Stimulated activated CD8-positive, alpha-beta memory T cell treated with anti-CD3 and anti-CD28 coated beads, Interleukin-2, amount 100 ng/mL, for 48 hours (primary cell): ENCODE measurements around the gene ZFP36L1.
A peak's percentile ranks its signal among the peaks of the same experiment; 100 is the strongest.

Source experiments
- DNase-seq, 2 donors: peaks; one replicate each; pipeline ENCODE4 v3.0.0-alpha.2; 2020; ENCODE audit warnings: low read depth in 2 of 2

The ZFP36L1 gene

DNA sequence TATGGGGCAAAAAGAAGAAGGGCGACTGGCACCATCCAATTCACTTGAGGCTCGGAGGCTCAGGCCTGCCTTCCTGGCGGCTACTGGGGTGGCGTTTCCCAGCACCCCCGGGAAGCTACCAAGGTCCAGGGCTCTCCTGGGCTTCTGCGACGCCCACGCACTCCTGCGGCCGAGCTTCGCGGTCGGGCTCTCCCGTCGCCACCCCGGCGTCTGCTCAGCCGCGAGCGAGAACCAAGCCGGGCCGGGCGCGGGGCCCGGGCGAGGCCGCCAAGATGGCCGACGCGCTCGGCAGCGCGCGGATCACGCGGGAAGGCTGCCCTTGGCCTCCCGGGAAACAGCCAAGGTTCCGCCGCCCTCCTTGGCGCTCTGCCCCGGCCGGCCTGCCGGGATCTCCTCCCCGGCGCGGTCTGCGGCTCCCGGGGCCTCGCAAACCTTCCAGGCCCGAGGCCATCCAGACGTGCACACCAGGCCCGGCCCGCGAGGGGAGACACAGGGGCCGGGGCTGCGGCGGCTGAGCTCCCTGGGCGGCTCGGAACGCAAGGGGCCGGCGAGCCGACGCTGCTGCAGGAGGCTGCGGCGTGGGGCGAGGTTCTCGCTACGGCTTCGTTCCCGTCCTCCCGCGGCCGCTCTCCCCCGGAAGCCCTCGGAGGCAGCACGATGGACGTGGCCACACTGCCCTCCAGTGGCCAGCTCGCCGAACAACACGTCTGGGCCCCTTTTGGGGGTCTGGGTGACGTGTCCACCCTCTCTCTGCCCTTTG lies 23.5 kb upstream of the ZFP36L1 start:
- peak; percentile 87 to 88 for DNase-seq

DNA sequence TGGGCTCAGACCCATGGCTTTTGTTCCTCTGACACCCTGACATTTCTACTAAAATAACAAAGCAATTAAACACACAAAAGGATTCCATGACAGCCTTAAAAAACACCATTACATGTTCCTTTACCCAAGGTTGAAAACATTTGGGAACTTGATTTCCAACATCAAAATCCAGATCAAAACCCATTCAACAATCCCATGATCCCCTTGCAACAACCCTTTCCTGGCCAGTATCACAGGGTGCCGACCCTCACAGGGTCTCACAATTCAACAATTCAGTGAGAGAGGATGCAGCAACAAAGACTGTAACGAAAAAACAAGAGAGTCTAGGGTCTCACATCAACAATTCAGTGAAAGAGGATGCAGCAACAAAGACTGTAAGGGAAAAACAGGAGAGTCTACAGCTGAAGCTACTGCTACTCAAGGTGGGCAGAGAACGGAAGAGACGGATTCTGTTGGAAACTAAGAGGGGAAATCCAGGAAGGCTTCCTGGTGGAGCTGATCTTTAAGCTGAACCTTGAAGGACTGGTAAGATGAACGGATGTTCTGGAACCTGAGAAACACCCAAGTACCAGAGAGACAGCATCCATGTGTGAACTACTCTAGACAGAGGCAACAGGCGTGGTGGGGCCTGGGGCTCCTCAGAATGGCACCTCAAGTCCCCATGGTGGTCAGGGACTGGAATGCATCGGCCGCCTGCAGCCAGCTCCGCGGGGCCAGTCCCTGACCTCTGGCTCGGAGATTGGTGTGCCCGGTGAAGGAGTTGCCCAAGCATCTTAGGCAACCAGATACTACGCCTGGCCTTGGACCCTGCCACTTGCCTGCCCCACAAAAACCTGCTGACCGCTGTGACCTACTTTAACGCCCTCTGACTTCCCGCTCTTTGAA lies 22.7 kb upstream of the ZFP36L1 start:
- DNase-seq, result no peak

DNA sequence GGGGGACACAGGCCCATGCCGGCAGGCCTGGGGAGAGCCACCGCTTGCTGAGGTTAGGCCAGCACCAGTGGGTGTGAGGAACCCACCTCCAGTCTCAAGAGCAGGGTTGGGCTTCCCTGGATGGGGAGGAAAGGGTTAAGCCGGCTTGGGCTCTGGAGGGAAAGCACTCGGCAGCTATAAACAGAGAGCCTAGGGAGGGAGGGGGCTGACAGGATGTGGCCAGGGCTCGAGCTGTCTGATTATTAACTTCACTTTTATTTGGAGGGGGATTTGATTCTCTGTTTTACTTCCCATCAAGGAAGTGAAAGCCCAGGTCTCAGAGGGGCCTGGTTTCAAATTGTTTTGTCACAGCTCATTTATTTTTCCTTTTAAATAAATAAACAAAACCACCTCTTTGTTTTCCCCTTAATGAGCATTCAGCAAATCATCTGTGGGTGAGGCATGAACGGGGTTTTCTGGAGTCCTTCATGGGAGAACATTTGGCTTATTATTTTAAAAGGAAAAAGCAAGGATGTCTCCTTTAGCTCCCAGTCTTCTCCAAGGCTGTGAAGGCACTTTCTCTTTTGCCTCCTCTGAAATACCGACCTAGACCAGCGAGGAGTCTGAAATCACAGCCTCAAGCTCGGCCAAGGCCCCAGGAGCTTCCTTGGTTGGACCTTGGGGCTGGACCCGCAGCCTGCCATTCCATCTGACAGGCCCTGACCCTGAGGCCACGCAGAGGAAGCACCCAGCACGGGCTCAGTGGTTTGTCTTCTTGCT lies 21.9 kb upstream of the ZFP36L1 start:
- no peak for DNase-seq

DNA sequence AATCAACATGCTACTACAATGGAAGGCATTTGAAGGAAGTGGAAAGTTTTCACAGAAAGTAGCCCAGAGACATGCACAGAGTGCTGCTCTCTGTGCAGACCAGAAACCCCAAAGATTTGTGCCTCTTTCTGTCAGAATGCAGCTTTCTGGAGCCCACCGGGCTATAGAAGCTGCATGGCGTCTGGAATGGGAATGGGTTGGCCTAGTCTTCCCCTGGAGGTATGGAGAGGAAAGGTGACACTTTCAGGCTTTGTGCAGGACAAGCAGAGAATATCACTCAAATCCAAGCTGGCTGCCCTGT lies 21.3 kb upstream of the ZFP36L1 start:
- DNase-seq, result no peak

GRCh38 chr14:68813318-68813838 lies 20.5 kb upstream of the ZFP36L1 start:
- DNase-seq, result no peak

- no peak for DNase-seq
Measured at GRCh38 chr14:68811171-68811570, 18.3 kb upstream of the ZFP36L1 start.

DNA sequence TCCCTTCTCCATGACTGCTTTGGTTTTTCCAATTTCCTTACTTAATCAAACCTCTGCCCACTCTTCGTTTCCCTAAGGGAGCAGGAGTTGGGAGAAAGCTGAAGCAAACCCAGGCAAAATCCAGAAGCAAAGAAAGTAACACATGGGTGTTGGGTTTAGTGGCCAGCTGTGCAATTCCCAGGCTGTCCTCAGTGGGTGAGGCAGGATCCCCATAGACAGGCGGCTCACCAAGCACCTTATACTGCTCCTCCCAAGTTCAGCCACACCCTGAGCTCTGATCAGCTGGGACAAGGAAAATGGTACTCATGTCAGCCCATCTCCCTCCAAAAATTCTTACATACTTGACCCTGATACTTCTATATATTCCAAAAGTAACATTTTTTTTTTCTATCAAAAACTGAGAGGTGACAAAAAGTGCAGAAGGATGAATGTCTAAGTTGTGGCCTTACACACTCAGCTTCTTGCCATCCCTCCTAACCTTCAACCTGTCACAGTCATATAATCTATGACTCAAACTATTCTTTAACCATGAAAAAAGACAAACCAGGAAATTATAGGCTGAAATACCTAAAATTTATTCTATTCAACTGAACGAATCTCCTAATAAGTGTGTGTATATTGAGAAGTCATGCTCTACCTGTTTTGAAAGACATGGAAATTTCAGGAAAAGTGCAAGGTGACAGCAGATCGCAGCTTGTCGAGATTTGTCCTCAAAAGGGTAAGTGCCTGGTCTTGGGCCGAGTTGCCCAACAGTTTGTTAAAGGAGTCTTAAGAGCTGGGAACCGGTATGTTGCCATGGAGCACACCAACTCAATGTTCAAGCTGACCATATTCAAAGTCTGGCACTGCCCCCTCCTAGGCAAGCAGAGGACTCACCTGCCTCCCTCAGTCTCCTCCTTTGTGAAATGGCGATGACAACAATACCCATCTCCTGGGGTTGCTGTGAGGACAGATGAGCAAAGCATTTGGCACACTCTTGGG lies 17.6 kb upstream of the ZFP36L1 start:
- DNase-seq, result no peak

DNA sequence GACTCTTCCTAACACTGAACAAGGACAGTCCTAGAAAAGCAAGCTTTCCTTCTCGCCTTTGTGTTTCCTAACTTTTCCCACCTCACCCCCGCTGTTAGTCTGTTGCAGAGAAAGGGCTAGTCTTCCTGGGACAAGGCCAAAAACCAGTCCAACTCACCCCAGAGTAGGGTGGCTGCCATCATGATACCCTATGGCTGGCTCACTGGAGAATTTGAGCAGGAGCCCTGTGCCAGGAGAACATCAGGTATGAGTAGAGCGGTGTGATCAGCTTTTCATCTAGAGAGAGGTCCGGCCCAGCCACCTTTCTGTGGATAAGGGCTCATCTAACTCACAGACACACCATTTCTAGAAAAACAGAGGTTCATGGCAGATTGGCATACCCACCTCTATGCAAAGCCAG lies 16.7 kb upstream of the ZFP36L1 start:
- DNase-seq, result no peak

DNA sequence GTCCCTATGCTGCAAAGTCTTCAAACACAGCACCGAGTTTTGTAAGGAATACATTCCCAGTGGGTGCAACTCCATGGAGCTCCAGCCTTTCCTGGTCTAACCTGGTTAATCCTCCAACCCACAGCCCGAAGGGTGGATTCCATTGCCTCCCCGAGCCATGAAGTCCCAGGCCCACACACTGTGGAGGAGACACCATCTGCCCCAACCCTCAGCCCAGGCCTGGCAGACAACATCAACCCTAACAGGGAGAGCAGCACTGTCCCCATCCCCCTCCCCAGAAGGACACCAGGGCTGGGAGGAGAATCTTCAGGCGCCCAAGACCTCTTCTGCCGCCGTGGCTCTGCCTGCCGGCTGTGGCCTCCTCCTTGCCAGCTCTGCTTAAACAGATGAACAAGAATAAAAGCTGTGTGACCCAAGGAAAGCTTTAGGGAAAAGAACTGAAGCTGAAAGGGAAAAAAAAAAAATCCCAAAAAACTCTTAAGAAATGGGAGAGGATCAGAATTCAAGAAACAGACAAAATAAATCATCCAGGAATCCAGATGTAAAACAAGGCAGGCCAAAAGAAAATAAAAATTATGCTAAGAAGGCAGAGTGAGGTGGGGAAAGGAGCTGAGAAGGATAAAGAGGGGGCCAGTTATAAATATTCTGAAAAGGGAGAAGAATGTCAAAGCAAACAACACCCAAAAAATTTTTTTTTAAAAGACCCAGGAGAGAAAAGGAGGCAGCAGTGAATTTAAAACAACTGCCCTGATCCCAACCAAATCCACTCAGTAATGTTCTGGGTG lies 16.0 kb upstream of the ZFP36L1 start:
- DNase-seq, result no peak

GRCh38 chr14:68807987-68808386 lies 15.1 kb upstream of the ZFP36L1 start:
- DNase-seq, result no peak

DNA sequence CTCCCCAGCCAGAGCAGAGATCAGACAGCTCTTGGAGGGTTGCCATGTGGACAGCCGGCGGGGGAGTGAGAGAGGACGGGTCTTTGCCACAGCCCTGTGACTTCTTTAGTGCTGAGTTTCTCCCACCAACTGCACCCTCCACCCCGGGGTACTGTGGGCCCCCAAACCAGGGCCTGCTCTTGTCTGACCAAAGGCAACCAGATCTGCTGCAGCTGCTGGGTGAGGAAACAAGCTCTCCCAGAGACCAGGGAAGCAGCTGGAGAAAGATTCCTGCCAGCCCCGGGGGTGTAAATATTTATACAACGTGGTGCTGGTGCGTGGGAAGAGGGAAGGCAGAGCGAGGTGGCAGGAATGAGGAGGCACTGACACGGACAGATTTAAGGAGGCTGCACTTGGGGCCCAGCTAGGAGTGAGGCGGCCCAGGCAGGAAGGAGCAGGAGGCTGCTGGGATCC lies 14.3 kb upstream of the ZFP36L1 start:
- no peak for DNase-seq

- DNase-seq, result no peak
Measured at GRCh38 chr14:68806526-68807147, 13.8 kb upstream of the ZFP36L1 start.

GRCh38 chr14:68805414-68805813 lies 12.5 kb upstream of the ZFP36L1 start:
- DNase-seq, result no peak

DNA sequence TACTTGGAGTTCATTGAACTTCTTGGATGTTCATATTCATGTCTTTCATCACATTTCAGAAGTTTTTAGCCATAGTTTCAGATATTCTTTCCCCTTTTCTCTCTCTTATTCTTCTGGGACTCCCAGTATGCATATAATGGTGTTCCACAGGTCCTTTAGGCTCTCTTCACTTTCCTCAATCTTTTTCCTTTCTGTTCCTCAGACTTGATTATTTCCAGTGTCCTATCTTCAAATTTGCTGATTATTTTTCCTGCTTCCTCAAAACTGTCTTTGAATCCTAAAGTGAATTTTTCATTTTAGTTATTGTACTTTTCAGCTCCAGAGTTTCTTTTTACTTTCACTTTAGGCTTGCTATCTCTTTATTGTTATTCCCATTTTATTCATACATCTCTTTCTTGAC lies 8.8 kb upstream of the ZFP36L1 start:
- no peak for DNase-seq

- DNase-seq, result no peak
Measured at GRCh38 chr14:68800953-68801352, 8.1 kb upstream of the ZFP36L1 start.

- DNase-seq, result no peak
Measured at GRCh38 chr14:68800390-68800789, 7.5 kb upstream of the ZFP36L1 start.

- DNase-seq, result no peak
Measured at GRCh38 chr14:68798621-68799020, 5.8 kb upstream of the ZFP36L1 start.

GRCh38 chr14:68797121-68797670 lies 4.3 kb upstream of the ZFP36L1 start:
- no peak for DNase-seq

DNA sequence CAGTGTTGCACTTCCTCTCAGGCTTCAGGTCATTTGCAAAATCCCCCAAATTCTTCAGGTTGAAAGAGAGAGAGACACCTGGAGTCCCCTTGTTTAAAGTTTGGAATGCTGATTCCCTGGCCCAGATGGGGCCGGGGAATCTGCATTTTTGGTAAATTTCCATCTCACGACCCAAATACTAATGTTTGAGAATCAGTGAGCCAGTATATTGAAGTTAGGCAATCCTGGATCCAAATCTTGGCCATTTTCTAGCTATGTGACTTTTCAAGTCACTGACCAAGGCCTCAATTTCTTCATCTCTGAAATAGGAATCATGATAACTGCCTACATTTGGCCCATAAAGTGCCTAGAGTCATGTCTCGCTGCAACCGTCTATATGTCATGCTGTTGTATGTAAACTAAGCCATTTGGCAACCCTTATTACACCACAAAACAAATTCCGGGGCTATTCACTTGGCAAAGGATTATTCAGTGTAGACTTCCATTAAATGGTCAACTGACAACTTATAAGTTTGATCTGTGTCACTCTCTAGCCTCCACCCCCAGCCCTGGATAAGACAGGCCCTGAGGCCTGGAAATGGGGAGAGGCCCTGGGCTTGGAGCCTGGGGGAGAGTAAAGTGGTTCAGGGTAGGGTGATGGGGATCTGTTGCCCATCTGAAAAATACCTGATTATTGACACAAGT lies 3.7 kb upstream of the ZFP36L1 start:
- no peak for DNase-seq
